ENCODE results near the gene KNG1.

DNA sequence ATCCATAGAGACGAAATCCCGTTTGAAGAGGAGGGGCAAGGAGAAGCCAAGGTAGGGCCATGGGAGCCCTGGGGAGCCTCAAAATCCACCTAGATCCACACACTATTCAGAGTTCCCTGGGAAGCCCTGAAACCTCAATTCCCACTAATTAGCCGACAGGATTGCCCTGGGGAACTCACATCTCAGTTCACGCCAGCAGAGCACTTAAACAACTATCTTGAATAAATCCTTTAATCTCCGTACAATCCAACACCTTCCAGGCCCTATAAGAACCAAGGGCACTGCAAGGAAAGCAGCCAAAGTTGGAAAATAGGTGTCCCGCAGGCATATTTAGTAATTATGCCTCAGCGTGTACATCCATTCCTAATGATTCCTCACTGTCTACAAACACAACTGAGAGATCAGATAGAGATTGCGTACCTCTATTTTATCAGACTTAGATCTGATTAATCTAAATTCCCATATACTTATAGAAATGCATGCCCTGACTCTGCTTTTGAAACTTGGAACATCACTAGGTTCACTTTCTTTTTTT, 40.6 kb downstream of the KNG1 start:
- no peak for TF ChIP-seq EZH2phosphoT487 (IDR thresholded peaks at IDR 0.05; ENCODE audit: low read depth)
- TF ChIP-seq, protein P1, sequence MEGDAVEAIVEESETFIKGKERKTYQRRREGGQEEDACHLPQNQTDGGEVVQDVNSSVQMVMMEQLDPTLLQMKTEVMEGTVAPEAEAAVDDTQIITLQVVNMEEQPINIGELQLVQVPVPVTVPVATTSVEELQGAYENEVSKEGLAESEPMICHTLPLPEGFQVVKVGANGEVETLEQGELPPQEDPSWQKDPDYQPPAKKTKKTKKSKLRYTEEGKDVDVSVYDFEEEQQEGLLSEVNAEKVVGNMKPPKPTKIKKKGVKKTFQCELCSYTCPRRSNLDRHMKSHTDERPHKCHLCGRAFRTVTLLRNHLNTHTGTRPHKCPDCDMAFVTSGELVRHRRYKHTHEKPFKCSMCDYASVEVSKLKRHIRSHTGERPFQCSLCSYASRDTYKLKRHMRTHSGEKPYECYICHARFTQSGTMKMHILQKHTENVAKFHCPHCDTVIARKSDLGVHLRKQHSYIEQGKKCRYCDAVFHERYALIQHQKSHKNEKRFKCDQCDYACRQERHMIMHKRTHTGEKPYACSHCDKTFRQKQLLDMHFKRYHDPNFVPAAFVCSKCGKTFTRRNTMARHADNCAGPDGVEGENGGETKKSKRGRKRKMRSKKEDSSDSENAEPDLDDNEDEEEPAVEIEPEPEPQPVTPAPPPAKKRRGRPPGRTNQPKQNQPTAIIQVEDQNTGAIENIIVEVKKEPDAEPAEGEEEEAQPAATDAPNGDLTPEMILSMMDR (IDR thresholded peaks at IDR 0.05; ENCODE audit: low read depth, low read length), result no peak
